SU-DHL-6 (cell line): Measurements from ENCODE around the gene GNAO1.

ENCODE experiments used
- EZH2phosphoT487 ChIP-seq: fragments of 200-600 bp; sonication (generic), shearing (Covaris generic); conservative IDR thresholded peaks from 2 replicates; pipeline ENCODE4 v1.6.1; 2018; ENCODE audit warnings: mild to moderate bottlenecking, antibody characterized with exemption, low read length, moderate library complexity, mixed read lengths
- TF ChIP-seq, protein P1 (sequence below): fragments of 200-600 bp; sonication (generic); IDR thresholded peaks from one replicate; pipeline ENCODE4 v1.5.1; 2017; ENCODE audit warnings: antibody characterized with exemption, mild to moderate bottlenecking, low read length, moderate library complexity; ENCODE audit not compliant: insufficient read depth, poor library complexity, severe bottlenecking

- TF ChIP-seq, protein P1, sequence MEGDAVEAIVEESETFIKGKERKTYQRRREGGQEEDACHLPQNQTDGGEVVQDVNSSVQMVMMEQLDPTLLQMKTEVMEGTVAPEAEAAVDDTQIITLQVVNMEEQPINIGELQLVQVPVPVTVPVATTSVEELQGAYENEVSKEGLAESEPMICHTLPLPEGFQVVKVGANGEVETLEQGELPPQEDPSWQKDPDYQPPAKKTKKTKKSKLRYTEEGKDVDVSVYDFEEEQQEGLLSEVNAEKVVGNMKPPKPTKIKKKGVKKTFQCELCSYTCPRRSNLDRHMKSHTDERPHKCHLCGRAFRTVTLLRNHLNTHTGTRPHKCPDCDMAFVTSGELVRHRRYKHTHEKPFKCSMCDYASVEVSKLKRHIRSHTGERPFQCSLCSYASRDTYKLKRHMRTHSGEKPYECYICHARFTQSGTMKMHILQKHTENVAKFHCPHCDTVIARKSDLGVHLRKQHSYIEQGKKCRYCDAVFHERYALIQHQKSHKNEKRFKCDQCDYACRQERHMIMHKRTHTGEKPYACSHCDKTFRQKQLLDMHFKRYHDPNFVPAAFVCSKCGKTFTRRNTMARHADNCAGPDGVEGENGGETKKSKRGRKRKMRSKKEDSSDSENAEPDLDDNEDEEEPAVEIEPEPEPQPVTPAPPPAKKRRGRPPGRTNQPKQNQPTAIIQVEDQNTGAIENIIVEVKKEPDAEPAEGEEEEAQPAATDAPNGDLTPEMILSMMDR, result no peak
- no peak for TF ChIP-seq EZH2phosphoT487
These were observed 112.6 kb downstream of the GNAO1 start for GRCh38 chr16:56303880-56304279.
